HCT116 (cell line): Measurements from ENCODE around the gene ADNP. TPM values are rescaled to one million over a fixed set of nuclear protein-coding genes. Genes with fewer than 3 reads are reported as not detected.
A peak's percentile ranks its signal among the peaks of the same experiment; 100 is the strongest.

Experiments
- ATAC-seq: fragments of 200-7000 bp; cut with Tn5 transposase; 2 replicates; pipeline ENCODE4 v1.9.1; 2020; ENCODE audit warnings: mild to moderate bottlenecking, moderate library complexity
- BruUV-seq: library from RNA; stranded (reverse); fragments of 400-500 nt; replicated peaks from 2 replicates; lab custom pipeline; 2021; lab: Mats Ljungman, UMichigan
- CTCF ChIA-PET: fragments of 300-600 bp; sonication (Branson Sonifier 250); formaldehyde crosslinking; loops from one replicate; lab custom pipeline; 2021; ENCODE audit warnings: antibody characterized with exemption; lab: Charles Lee
- POLR2A ChIA-PET: fragments of 300-600, 350-600 bp; sonication (Branson Sonifier 250); formaldehyde crosslinking; loops from one replicate; lab custom pipeline; 2021; ENCODE audit warnings: antibody characterized with exemption; lab: Charles Lee
- RAD21 ChIA-PET, 2 experiments: fragments of 300-600 bp; sonication (Branson Sonifier 250); formaldehyde crosslinking; loops; one replicate each; lab custom pipeline; 2023; ENCODE audit warnings: low total read pairs in 2 of 2; ENCODE audit not compliant: uncharacterized antibody in 2 of 2, unreplicated experiment in 2 of 2, low non-redundant PET in 1 of 2; lab: Charles Lee
- DNase-seq: peaks from one replicate; pipeline ENCODE4 v3.0.0-alpha.2; 2010; ENCODE audit warnings: low read depth, low spot score
- H2AFZ ChIP-seq: fragments of 200-600 bp; shearing (Covaris generic), sonication (generic); 2 replicates; pipeline ENCODE4 v1.6.1; 2017; ENCODE audit warnings: low read depth, mixed run types, mixed read lengths, antibody characterized with exemption, low read length; ENCODE audit not compliant: poor library complexity, severe bottlenecking
- H3K27ac ChIP-seq: 2 replicates; pipeline ENCODE4 v1.5.1; 2012; ENCODE audit warnings: low read depth, low read length
- H3K27me3 ChIP-seq: fragments of 200-600 bp; sonication (generic); 2 replicates; pipeline ENCODE4 v1.6.1; 2016; ENCODE audit warnings: mixed run types, low read length, mixed read lengths; ENCODE audit not compliant: insufficient read depth
- H3K36me3 ChIP-seq, 2 experiments: fragments of 200-500 bp in 1 of 2; fragments of 200-600 bp in 1 of 2; sonication (Bioruptor generic) in 1 of 2; sonication (generic) in 1 of 2; 2 replicates each; pipeline versions ENCODE4 v1.5.1 to v1.6.1; 2014 to 2016; ENCODE audit warnings: low read length in 2 of 2, inconsistent platforms in 1 of 2, mixed read lengths in 1 of 2, mixed run types in 1 of 2; ENCODE audit not compliant: insufficient read depth in 2 of 2, control insufficient read depth in 1 of 2
- H3K4me1 ChIP-seq, 2 experiments: fragments of 200-600 bp in 1 of 2; sonication (generic) in 1 of 2; 2 replicates each; pipeline versions ENCODE4 v1.5.1 to v1.6.1; 2012 to 2017; ENCODE audit warnings: low read length in 2 of 2, inconsistent platforms in 1 of 2, mild to moderate bottlenecking in 1 of 2, mixed read lengths in 1 of 2, mixed run types in 1 of 2, moderate library complexity in 1 of 2; ENCODE audit not compliant: insufficient read depth in 2 of 2, control insufficient read depth in 1 of 2
- H3K4me2 ChIP-seq: fragments of 200-600 bp; sonication (generic); 2 replicates; pipeline ENCODE4 v1.6.1; 2017; ENCODE audit warnings: mixed run types, low read length, mixed read lengths
- H3K4me3 ChIP-seq, 2 experiments: fragments of 200-600 bp in 1 of 2; sonication (generic) in 1 of 2; replicated peaks in 1 of 2; 2 replicates each; pipeline ENCODE4 v1.5.1; 2011 to 2016; ENCODE audit warnings: low read length in 2 of 2, control low read depth in 1 of 2, low read depth in 1 of 2, mild to moderate bottlenecking in 1 of 2, mixed read lengths in 1 of 2, mixed run types in 1 of 2
- H3K79me2 ChIP-seq: fragments of 200-600 bp; sonication (generic); 2 replicates; pipeline ENCODE4 v1.6.1; 2017; ENCODE audit warnings: mild to moderate bottlenecking, mixed run types, low read length, moderate library complexity, mixed read lengths; ENCODE audit not compliant: insufficient read depth
- H3K9ac ChIP-seq: fragments of 200-600 bp; sonication (generic); 2 replicates; pipeline ENCODE4 v1.6.1; 2016; ENCODE audit warnings: low read length, mixed read lengths
- H3K9me2 ChIP-seq: fragments of 200-600 bp; sonication (generic), shearing (Covaris generic); 2 replicates; pipeline ENCODE4 v1.6.1; 2017; ENCODE audit warnings: mixed run types, mild to moderate bottlenecking, moderate library complexity; ENCODE audit not compliant: insufficient read depth
- H3K9me3 ChIP-seq, 2 experiments: fragments of 200-500 bp in 1 of 2; fragments of 200-600 bp in 1 of 2; sonication (Bioruptor generic) in 1 of 2; sonication (generic) in 1 of 2; 2 replicates each; pipeline ENCODE4 v1.6.1; 2014 to 2017; ENCODE audit warnings: low read length in 2 of 2, mixed read lengths in 2 of 2, inconsistent platforms in 1 of 2, low read depth in 1 of 2, mild to moderate bottlenecking in 1 of 2, mixed run types in 1 of 2, moderate library complexity in 1 of 2; ENCODE audit not compliant: control insufficient read depth in 1 of 2, insufficient read depth in 1 of 2
- H4K20me1 ChIP-seq: fragments of 200-600 bp; sonication (generic), shearing (Covaris generic); 2 replicates; pipeline ENCODE4 v1.6.1; 2017; ENCODE audit warnings: mixed run types, mild to moderate bottlenecking, moderate library complexity; ENCODE audit not compliant: insufficient read depth
- CEBPB ChIP-seq: IDR thresholded peaks from 2 replicates; pipeline ENCODE4 v1.6.1; 2012; ENCODE audit warnings: low read depth
- EGR1 ChIP-seq: IDR thresholded peaks from 2 replicates; pipeline ENCODE4 v1.6.1; 2012; ENCODE audit warnings: low read depth
- ELF1 ChIP-seq: IDR thresholded peaks from 2 replicates; pipeline ENCODE4 v1.6.1; 2012; ENCODE audit warnings: low read depth, borderline replicate concordance
- EZH2 ChIP-seq: fragments of 200-600 bp; sonication (generic); IDR thresholded peaks from 2 replicates; pipeline ENCODE4 v1.6.1; 2017; ENCODE audit warnings: antibody characterized with exemption, mixed run types
- EZH2phosphoT487 ChIP-seq: fragments of 200-600 bp; IDR thresholded peaks from 2 replicates; pipeline ENCODE4 v1.6.1; 2018; ENCODE audit warnings: antibody characterized with exemption, borderline replicate concordance
- FOSL1 ChIP-seq: IDR thresholded peaks from 2 replicates; pipeline ENCODE4 v1.6.1; 2012; ENCODE audit warnings: low read depth
- JUND ChIP-seq: IDR thresholded peaks from 2 replicates; pipeline ENCODE4 v1.6.1; 2012
- POLR2A ChIP-seq: IDR thresholded peaks from 2 replicates; pipeline ENCODE4 v1.7.0; 2011; ENCODE audit warnings: borderline replicate concordance; ENCODE audit not compliant: insufficient read depth, insufficient read length; ENCODE audit errors: extremely low read depth
- RAD21 ChIP-seq: IDR thresholded peaks from 2 replicates; pipeline ENCODE4 v1.6.1; 2012; ENCODE audit warnings: low read depth, mild to moderate bottlenecking
- SP1 ChIP-seq: IDR thresholded peaks from 2 replicates; pipeline ENCODE4 v1.6.1; 2012; ENCODE audit warnings: low read depth
- SRF ChIP-seq: IDR thresholded peaks from 2 replicates; pipeline ENCODE4 v1.6.1; 2012; ENCODE audit warnings: low read depth
- TCF7L2 ChIP-seq: IDR thresholded peaks from 2 replicates; pipeline ENCODE4 v1.7.0; 2011; ENCODE audit warnings: borderline replicate concordance, inconsistent platforms; ENCODE audit not compliant: insufficient read depth, insufficient read length; ENCODE audit errors: extremely low read depth
- ZNF274 ChIP-seq: fragments of 200-500 bp; sonication (Bioruptor generic); IDR thresholded peaks from 2 replicates; pipeline ENCODE4 v1.6.1; 2014; ENCODE audit warnings: mild to moderate bottlenecking, low read depth, low read length, inconsistent platforms
- intact Hi-C: fragments of 100-400 bp; cut with micrococcal nuclease; formaldehyde crosslinking; loops from 2 replicates; pipeline ENCODE4 v1.10.0; 2022
- total RNA-seq: library from RNA; stranded (reverse); gene quantifications from one replicate; pipeline ENCODE4 v1.2.1, GENCODE V29; 2021; ENCODE audit not compliant: unreplicated experiment
- TF ChIP-seq, protein P1 (sequence below): IDR thresholded peaks from 2 replicates; pipeline ENCODE4 v1.6.1; 2012
- TF ChIP-seq, protein P2 (sequence below), 3 experiments: fragments of 200-600 bp in 1 of 3; sonication (generic) in 1 of 3; IDR thresholded peaks in 2 of 3; conservative IDR thresholded peaks in 1 of 3; 2 replicates each; pipeline ENCODE4 v1.5.1; 2012 to 2017; ENCODE audit warnings: low read depth in 2 of 3, low read length in 2 of 3, antibody characterized with exemption in 1 of 3, borderline replicate concordance in 1 of 3, control low read depth in 1 of 3, mild to moderate bottlenecking in 1 of 3, mixed read lengths in 1 of 3, mixed run types in 1 of 3, moderate library complexity in 1 of 3; ENCODE audit not compliant: insufficient read depth in 1 of 3
- TF ChIP-seq, protein P3 (sequence below): IDR thresholded peaks from 2 replicates; pipeline ENCODE4 v1.6.1; 2012
- TF ChIP-seq, protein P4 (sequence below): IDR thresholded peaks from 2 replicates; pipeline ENCODE4 v1.6.1; 2011; ENCODE audit warnings: mild to moderate bottlenecking, low read length, moderate library complexity; ENCODE audit not compliant: insufficient replicate concordance; ENCODE audit errors: extremely low read depth

Gene ADNP
- total RNA-seq, 1 experiment from 2014 or later, result 85.9 TPM

DNA sequence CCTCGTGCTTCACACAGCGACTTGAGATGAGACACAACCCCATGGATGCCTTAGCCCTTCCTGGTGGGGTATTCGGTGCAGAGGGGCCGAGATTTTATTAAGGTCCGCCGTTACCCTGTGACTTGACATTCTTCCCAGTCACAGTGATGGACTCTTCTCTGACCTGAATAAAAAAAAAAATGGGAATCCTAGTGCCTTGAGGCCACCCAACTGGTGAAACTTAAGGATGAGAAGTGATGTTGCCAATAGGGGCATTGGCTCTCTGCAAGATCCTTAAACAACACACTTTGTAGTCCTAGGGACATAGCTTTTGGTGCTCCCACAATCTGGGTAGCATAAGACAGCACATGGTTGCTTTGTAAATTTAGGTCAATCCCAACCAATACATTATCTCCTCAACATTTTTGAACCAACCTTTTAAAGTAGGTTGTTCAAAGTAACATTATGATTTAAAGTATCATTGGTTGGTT, 814 bp upstream of the ADNP start:
- H4K20me1 ChIP-seq, result peaks cover 26% of the 10 kb centered on the region; the same call in 1 of the 2 replicates
- no peaks in the 10 kb centered on the region for H3K27me3 ChIP-seq
- ChIA-PET RAD21 (interaction anchor here in 1 of 2 experiments (0.8 kb wide), 1 partner anchor 113 kb away, joined by 3 read pairs; no protein-coding TSS in a partner anchor), CTCF (interaction anchor here (1.4 to 3.9 kb wide), 3 partner anchors 50 to 138 kb away, joined by 5 to 39 read pairs (median 6); partner anchors contain the start of gene BCAS4), POLR2A (interaction anchor here (0.8 to 1.9 kb wide), 7 partner anchors 8 to 137 kb away, joined by 3 to 9 read pairs (median 5); partner anchors contain the start of genes BCAS4, DPM1 and MOCS3)
- BruUV-seq, result TSS peak; percentile 88
- peak overlapping the region; percentile 69 for H3K9ac ChIP-seq
- intact Hi-C loops, result no loop called here
- H3K79me2 ChIP-seq, result peaks cover 38% of the 10 kb centered on the region
- H3K9me3 ChIP-seq, result no peaks in the 10 kb centered on the region
- peaks cover 42 to 43% of the 10 kb centered on the region in 2 experiments for H3K36me3 ChIP-seq
- H2AFZ ChIP-seq, result no peak overlapping the region
- H3K9me2 ChIP-seq, result no peaks in the 10 kb centered on the region
- H3K27ac ChIP-seq, result peak overlapping the region; percentile 98
- TF ChIP-seq POLR2A, result no peak
- TF ChIP-seq, protein P1, sequence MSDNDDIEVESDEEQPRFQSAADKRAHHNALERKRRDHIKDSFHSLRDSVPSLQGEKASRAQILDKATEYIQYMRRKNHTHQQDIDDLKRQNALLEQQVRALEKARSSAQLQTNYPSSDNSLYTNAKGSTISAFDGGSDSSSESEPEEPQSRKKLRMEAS, result no peak
- TF ChIP-seq EZH2phosphoT487, result no peak
- no peak for TF ChIP-seq CEBPB
- TF ChIP-seq ZNF274, result no peak
- no peak for TF ChIP-seq RAD21
- no peak for TF ChIP-seq EGR1
- TF ChIP-seq, protein P2, sequence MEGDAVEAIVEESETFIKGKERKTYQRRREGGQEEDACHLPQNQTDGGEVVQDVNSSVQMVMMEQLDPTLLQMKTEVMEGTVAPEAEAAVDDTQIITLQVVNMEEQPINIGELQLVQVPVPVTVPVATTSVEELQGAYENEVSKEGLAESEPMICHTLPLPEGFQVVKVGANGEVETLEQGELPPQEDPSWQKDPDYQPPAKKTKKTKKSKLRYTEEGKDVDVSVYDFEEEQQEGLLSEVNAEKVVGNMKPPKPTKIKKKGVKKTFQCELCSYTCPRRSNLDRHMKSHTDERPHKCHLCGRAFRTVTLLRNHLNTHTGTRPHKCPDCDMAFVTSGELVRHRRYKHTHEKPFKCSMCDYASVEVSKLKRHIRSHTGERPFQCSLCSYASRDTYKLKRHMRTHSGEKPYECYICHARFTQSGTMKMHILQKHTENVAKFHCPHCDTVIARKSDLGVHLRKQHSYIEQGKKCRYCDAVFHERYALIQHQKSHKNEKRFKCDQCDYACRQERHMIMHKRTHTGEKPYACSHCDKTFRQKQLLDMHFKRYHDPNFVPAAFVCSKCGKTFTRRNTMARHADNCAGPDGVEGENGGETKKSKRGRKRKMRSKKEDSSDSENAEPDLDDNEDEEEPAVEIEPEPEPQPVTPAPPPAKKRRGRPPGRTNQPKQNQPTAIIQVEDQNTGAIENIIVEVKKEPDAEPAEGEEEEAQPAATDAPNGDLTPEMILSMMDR (IDR thresholded peaks at IDR 0.05 in 2 of 3, conservative IDR thresholded peaks at IDR 0.05 in 1 of 3; ENCODE audit: borderline replicate concordance in 1 of 3, insufficient read depth in 1 of 3, low read depth in 2 of 3, low read length in 2 of 3), result no peak
- no peak for TF ChIP-seq JUND
- no peak for TF ChIP-seq ELF1
- TF ChIP-seq SP1, result no peak
- TF ChIP-seq FOSL1, result no peak
- TF ChIP-seq TCF7L2, result no peak
- TF ChIP-seq, protein P3, sequence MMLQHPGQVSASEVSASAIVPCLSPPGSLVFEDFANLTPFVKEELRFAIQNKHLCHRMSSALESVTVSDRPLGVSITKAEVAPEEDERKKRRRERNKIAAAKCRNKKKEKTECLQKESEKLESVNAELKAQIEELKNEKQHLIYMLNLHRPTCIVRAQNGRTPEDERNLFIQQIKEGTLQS, result no peak
- TF ChIP-seq SRF, result no peak; the same call in 1 of the 2 replicates
- no peak for TF ChIP-seq EZH2
- TF ChIP-seq, protein P4, sequence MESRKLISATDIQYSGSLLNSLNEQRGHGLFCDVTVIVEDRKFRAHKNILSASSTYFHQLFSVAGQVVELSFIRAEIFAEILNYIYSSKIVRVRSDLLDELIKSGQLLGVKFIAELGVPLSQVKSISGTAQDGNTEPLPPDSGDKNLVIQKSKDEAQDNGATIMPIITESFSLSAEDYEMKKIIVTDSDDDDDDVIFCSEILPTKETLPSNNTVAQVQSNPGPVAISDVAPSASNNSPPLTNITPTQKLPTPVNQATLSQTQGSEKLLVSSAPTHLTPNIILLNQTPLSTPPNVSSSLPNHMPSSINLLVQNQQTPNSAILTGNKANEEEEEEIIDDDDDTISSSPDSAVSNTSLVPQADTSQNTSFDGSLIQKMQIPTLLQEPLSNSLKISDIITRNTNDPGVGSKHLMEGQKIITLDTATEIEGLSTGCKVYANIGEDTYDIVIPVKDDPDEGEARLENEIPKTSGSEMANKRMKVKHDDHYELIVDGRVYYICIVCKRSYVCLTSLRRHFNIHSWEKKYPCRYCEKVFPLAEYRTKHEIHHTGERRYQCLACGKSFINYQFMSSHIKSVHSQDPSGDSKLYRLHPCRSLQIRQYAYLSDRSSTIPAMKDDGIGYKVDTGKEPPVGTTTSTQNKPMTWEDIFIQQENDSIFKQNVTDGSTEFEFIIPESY, result no peak
- DNase-seq (no peak), ATAC-seq (no peak)
- H3K4me1 ChIP-seq, result peaks cover 4 to 27% of the 10 kb centered on the region in 2 experiments; a peak in 3 of 4 replicates
- H3K4me3 ChIP-seq, result peak overlapping the region in 1 of 2 experiments; percentile 55; a peak in 1 of 4 replicates
- H3K4me2 ChIP-seq, result peak overlapping the region; percentile 75
